A172 (cell line): ENCODE measurements around the gene ROS1. TPM values are rescaled to one million over a fixed set of nuclear protein-coding genes. Genes with fewer than 3 reads are reported as not detected.
A peak's percentile ranks its signal among the peaks of the same experiment; 100 is the strongest.

Experiments used
- DNase-seq: peaks from one replicate; pipeline ENCODE4 v3.0.0-alpha.2; 2015; ENCODE audit warnings: low spot score
- total RNA-seq: library from RNA; depleted of rRNA; stranded (reverse); fragments of >200 nt; shearing (Covaris generic); gene quantifications from 2 replicates; pipeline ENCODE4 v1.2.3, GENCODE V29; 2014

Gene ROS1
- total RNA-seq, 1 experiment from 2014 or later: 0.47 TPM

DNA sequence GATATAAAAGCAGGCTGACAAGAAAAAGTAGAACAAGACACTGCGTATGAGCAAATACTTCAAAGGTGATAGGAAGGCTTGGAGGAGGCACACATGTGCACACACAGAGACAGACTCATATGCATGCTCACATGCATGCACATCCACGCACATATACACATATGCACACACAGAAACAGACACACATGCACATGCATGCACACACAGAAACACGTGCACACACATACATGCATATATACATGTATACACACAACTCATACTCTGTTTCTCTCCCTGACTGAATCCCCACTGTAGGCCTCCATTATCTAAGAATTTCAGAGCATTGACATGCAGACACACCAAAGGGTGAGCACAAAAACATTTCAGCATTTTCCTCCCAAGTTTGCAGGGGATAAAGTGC, 116.7 kb downstream of the ROS1 start:
- no peak for DNase-seq

DNA sequence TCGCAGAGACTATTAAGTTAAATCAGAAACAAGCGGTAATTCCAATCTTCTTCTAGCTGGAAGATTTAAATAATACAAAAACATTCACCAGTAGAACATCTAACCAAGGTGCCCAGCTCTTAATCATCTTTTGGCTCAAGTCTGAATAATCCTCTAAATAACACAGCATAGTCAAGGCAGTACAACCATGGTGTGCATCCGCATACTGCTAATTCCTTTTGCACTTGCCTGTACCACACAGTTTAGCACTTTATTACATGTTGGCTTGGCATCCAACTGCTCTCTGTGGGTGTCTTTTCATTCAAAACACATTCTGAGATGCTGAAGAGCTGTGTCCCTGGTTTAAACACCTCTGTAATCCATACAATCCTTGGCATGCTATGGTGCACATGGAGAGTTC, 118.1 kb downstream of the ROS1 start:
- no peak for DNase-seq

DNA sequence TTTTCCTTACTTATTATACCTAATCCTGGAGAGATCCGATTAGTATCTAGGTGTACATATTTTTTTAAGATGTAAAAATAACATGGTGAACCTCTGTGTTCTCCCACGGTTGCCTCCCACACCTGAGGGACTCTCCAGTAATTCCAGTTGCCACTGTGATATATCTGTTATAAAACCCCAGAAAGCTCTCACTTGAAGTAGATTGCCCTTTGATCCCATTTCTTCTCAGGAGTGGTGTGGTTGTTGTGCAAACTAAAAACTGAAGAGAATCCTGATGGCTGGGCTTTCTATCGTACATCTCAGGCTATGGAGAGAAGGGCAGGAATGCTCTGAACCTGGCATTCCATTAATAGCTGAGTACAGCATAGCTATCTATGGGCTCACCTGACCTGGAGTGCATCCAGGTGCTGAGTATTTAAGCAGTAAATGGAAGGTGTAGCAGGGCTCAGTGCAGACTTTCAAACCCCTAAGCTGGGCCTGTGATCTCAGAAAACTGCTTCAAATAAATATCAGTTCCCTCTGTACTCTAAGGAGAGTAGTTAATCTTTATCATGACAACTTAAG, 119.4 kb downstream of the ROS1 start:
- no peak for DNase-seq

DNA sequence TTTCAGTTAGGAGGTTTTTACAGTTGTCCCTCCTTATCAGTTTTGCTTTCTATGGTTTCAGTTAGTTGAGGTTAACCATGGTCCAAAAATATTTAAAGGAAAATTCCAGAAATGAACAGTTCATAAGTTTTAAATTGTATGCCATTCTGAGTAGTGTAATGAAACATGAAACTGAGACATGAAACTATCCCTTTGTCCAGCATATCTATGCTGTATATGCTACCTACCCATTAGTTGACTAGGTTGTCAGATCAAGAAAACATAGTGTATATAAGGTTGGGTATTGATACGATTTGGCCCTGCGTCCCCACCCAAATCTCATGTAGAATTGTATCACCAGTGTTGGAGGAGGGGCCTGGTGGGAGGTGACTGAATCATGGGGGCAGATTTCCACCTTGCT, 121.3 kb downstream of the ROS1 start:
- no peak for DNase-seq

DNA sequence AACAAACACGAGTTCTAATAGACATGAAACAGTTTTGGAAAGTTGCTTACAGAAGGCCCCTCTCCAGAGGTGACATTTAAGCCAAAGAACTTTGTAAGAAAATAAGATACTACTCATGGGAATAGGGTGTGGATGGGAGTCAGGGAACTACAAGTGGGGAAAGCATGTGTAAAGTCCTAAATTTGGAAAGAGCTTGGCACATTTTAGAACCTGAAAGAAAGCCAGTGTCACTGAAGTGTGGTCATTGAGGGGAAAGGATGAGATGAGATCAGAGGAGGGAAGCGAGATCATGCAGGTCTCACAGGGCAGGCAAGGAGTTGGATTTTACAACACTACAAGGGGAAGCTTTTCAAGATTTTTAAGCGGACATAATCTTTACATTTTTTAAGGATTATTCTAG, 122.4 kb downstream of the ROS1 start:
- DNase-seq: no peak

DNA sequence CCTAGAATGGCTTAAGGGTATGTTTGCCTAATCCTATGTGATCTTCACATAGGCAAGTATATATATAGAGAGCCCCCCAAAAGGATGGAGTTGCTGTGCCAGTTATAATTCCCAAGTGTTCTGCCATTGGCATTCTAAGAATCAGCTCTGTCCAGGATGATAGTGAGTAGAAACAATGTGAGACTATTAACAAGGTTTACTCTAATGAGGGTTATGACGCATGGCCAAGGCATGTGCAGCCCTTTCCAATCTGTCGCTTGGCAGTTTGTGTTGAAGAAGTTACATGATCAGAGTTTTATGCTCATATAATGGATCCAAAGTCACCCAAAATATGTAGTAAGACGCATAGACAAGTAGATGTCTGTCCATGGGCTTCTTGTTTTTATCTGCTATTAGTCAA, 126.8 kb downstream of the ROS1 start:
- DNase-seq: peak; percentile 27

DNA sequence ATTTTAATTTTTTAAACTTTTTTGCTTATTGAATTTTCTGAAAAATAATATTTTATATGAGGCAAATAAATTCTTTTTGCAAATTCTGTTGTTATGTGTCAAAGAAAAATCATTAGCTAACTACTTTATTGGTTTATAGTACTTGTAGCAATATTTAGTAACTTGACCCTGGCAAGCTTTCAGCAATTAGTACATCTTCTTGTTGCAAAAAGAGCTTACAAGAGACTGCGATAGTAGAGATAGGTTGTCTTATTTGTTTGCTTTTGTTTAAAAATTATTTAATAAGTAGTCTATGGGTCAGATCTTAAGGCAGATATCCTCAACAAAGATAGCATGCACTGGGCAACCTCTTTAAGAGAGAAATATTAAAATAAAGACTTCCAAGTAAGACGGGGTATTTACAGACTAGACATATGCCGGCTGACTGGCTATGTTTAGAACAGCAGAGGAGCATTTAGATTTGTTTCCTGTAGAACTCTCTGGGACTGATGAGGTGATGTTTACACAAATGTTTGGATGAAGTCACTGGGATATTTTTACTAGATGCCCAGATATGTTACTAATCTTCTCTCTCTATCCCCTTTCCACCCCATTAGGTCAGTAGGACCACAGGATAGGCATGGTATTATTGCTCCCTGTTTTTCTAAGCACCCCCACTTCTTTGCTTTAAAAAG, 135.4 kb downstream of the ROS1 start:
- no peak for DNase-seq

DNA sequence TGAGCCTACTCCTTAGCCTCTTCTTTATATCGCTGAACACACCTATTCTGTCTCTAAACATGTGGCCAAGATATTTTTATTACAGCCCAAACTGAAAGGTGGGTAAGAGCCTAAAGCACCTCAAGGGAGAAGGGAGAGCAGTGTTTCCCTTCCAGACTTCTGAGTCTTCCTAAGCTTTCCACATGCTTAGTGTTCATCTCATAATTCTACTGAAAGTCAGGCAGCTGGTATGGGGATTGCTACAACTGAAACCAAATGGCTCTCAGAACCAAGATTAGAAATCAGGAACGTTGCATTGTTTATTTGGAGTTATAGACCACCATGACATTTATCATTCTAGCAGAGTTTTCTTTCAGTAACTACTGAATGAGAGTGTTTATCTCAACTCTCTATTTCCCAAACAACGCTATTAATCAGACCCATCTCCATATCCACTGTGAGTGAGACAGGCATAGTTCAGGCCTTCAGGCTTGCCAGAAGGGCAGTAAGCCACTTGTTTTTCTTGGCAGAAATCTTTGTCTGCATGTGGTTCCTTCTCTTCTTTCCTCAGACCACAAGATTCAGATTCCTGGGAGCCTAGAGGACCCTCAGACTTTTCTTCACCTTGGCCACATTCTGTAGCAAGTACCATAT, 137.5 kb downstream of the ROS1 start:
- no peak for DNase-seq

DNA sequence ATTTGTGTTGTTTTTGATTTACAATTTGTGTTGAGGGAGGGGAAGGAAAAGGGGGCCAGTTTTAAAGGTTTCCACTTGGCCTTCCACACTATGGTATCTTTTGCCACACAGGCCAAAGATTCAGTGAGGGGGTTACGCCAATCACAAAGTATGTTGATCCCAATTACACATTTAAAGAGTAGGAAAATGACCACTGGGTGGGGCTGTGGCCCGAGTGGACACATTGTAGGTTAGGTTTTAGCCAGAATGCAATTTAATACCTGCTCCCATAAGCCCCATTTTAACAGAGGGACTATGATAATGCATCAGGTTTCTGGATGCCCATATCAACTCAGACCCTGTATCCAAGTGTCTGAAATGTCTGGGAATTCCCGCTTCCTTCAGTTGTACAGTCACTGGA, 144.8 kb downstream of the ROS1 start:
- no peak for DNase-seq

DNA sequence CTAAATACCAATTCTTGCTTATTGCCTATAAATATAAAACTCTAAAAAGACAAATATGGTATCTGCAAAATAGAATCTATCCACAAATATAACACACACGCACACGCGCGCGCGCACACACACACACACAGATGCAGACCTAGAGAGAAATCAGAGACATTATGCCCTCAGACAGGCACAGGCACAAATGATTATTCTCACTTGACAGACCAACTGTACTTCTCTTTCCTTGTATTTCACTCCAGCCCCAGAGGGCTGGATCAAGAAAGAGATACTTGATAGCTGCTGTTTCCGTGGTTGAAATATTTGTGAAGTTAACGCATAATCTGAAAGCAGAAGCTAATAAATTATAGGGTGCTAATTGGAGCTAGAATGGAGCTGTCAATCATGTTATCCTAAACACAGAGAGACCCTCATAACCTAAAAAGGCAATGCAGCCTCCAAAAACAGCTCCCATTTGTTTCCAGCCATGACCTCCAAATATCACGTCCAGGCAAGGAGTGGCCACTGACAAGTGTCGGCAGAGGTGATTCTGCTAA, 148.9 kb downstream of the ROS1 start:
- DNase-seq: no peak

DNA sequence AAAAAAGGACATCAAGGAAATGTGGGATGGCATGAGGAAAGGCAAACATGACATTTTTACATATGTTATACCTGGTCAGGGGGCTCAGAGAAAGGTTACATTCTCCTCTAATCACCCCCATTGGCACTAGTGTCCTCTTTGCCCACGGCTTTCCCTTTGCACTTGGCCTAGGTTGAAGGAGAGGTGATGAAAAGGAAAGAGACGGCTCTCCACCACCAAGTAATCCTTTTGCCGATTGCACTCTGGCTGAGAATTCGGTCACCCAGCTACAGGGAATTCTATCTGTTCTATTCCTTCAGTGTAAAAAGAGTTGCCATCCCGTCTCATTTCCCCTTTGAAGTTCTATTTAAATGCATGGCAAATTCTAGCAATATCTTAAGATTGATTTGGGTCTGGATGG, 150.0 kb downstream of the ROS1 start:
- DNase-seq: no peak

DNA sequence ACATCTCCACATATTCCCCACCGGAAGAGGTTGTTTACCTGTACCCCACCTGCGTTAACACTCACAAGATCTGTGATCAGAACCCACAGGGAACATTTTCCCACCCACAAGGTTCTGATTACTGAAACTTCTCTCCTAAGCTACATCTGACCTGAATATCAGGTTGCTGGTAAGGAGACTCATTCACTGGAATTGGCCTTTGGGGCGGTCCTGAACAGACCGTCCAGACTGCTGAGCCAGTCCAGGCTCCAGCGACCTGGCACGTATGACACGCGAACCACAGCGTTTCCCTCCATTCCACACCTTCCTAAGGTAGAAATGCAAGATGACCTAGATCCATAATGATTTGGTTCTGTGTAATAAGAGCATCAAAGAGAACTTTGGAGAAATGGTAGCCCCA, 150.5 kb downstream of the ROS1 start:
- DNase-seq: no peak

DNA sequence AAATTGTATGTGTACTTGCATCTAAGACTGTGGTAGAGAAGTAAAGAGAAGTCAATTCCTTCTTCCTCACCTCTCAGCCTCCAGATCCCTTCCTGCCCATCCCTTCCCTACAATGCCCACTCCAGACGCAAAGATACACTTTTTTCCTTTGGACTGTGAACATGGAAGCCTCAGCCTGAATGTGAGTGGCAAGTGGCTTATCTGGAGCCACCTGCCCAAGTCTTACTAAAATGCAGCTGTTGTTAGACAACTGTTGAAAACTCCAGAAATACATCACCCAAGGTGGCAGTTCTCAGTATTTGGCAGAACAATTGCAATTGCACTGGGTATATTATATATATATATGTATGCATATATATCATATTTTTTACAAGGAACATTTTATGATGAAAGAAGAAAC, 152.9 kb downstream of the ROS1 start:
- no peak for DNase-seq

DNA sequence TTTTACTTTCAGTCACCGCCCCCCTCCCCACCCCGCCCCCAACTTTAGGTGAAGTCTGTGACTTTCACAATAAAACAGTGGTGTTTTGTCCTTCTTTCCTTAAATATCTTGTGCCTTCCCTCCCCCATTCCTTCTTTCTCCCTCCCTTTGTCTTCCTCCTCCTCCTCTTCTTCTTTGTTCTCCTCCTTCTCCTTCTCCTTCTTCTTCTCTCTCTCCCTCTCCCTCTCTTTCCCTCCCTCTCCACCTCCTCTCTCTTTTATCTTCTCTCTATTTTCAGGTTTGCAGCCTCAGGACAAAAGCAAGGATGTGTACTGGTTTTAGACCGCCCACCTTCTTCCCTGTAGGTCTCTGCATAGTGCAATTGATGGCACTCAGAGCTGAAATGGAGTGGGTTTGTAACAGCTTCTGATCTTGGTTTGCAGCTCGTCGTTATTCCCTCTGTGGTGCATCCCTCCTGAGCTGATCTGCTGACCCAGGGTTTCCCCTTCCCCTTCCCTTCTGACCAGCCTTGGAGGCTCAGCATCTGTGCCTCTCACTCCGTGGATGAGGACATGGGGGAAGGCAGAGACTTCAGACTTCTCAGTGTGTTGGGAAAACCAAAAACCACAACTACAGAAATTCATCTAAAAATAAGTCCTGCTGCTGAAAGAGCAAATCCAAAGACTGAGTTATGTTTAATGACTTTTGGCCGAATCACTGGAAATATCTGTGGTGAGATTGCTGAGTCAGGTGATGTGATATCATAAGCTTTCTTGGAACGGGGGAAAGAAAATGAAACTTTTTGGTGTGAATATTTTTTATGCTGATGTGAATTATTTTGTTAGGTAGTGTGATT, 153.5 kb downstream of the ROS1 start:
- DNase-seq: peak; percentile 39

DNA sequence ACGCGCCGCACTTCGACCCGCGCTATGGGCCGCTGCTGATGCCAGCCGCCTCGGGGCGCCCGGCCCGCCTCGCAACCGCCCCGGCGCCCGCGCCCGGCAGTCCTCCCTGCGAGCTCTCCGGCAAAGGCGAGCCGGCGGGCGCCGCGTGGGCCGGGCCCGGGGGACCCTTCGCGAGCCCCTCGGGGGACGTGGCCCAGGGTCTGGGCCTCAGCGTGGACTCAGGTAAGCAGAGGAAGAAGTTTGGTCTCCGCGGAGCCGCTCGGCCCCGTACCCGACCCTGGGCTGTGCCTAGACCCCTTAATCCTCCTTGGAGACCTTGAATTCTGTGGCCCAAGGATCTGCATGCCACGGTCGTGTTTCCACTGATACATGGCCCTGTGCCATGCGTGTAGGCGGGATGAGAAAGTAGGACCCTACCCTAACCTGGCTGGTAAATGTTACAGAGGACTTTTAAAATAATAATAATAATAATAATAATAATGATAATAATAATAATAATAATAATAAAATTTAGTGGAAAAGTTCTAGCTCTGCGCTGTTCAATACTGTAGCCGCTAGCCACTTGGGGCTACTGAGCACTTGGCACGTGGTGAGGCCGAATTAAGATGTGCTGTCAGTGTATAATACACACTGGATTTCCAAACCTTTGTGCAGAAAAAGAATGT, 154.8 kb downstream of the ROS1 start:
- DNase-seq: no peak

DNA sequence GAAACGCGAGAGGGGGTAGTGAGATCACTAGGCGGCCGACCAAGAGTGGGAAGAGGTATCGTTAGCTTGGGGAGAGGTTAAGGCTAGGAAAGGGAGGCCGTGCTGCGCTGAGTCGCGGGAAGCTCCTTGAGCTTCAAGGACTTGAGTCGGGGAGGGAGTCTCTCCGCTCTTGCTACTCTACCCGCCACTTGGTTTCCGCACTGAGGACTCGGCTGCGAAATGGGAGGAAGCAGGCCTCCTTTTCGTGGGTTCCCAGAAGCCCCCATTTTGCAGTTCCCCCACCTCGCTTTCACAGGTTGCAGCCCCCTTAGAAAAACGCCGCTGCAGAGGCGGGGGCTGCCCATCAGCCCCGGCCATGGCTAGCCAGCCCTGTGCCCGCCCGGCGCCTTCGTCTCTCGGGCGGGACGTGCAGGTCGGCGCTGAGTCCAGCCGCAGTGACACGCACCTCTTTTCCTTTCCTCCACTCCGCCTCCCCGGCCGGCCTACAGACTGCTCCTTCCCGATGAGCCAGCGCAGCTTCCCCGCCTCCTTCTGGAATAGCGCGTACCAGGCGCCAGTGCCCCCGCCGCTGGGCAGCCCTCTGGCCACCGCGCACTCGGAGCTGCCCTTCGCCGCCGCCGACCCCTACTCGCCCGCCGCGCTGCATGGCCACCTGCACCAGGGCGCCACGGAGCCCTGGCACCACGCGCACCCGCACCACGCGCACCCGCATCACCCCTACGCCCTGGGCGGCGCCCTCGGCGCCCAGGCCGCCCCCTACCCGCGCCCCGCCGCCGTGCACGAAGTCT, 155.5 kb downstream of the ROS1 start:
- DNase-seq: no peak

DNA sequence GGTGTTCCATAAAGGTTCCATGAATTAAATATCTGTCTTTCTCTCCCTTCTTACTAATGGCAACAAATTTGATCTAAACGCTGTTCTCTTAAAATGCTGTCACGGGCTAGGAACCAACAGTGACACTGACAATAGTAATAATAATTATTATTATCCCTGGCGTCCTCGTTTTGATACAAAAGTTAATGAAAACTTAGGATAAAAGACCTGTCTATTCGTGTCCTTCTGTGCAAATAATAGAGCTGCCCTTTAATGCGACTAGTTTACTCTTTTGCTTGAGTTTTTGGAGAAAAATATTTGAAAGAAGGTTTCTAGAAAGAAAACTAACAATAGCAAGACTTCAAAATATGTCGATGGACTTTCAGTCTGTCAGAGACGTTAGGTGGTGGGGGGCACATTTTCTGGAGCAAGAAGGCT, 156.1 kb downstream of the ROS1 start:
- no peak for DNase-seq

DNA sequence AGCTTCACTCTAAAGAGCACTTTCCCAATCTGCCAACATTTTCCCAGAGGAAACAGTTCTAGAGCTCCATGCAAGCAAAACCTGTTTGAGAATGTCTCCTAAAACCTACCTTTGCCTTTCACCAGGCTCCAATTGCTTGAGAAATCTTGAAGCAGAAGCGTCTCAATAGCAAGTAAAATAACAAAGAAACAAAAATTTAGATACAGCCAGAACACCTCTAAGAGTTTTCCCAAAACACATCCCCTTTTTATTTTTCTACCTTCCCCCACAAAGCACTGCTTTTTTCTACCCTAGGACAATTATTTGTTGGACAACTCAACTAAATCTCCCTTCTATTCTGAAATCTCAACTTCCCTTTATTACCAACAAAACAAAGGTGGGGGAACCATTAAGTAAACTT, 156.8 kb downstream of the ROS1 start:
- no peak for DNase-seq

DNA sequence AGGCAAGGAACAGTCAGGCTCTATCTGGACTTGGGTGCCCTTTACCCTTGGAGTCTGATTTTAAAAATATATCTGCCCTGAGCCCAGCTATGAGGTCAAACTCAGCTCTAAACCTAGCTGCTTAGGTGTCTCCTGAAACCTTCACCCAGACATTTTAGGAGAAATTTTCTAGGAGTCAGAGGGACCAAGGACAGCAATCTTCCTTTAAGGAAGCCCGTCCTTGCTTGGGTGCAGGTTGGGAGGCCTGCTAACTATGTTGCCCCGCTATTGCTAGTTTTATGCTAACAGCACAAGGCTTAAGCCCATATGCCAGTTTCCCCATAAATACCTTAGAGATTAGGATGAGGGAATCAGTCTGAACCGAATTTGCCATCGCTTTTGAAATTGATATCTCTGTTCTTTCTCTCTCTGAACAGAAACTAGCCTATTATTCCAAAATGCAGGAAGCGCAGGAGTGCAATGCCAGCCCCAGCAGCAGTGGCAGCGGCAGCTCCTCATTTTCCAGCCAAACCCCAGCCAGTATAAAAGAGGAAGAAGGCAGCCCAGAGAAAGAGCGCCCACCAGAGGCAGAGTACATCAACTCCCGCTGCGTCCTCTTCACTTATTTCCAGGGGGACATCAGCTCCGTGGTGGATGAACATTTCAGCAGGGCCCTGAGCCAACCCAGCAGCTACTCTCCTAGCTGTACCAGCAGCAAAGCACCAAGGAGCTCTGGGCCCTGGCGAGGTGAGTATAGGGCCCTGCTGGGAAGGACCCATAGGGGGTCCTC, 157.8 kb downstream of the ROS1 start:
- no peak for DNase-seq

DNA sequence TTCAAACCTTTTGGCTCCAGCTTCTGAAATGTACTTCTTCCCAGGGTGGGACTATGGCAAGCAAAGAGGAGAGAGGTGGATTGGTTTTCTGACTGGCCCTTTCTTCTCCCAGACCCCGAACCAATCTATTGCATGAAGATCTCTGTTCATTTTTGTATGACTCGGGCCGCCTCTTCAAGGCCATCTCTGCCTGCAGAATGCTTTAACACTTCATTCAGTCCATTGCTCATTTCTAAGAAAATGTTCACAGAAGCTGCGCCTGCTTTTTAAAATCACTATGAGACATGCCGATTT, 158.7 kb downstream of the ROS1 start:
- DNase-seq: no peak
